GM18517 (cell line): ENCODE data around the gene GGA2.
A peak's percentile ranks its signal among the peaks of the same experiment; 100 is the strongest.
"Not testable (repeated sequence)": the region's sequence is repeated elsewhere in the genome, so short reads cannot be mapped to it uniquely, and the experiment has no call there.

ENCODE experiments used
- ATAC-seq: cut with Tn5 transposase; IDR thresholded peaks from one replicate; pipeline ENCODE4 v1.9.1; 2021; ENCODE audit warnings: mild to moderate bottlenecking, moderate library complexity; ENCODE audit not compliant: unreplicated experiment

Gene GGA2

GRCh38 chr16:23478566-23478965, 31.7 kb downstream of the GGA2 start:
- ATAC-seq, result no peak

- no peak for ATAC-seq
Measured at GRCh38 chr16:23476289-23476688, 34.0 kb downstream of the GGA2 start.

- ATAC-seq, result no peak
Measured at GRCh38 chr16:23469814-23470213, 40.5 kb downstream of the GGA2 start.

GRCh38 chr16:23466162-23466885, 44.0 kb downstream of the GGA2 start:
- no peak for ATAC-seq

- ATAC-seq, result no peak
Measured at GRCh38 chr16:23465179-23465578, 45.1 kb downstream of the GGA2 start.

GRCh38 chr16:23464196-23464595, 46.1 kb downstream of the GGA2 start:
- ATAC-seq, result no peak

GRCh38 chr16:23462994-23463393, 47.3 kb downstream of the GGA2 start:
- ATAC-seq, result not testable (repeated sequence)

GRCh38 chr16:23453338-23454052, 56.8 kb downstream of the GGA2 start:
- no peak for ATAC-seq

GRCh38 chr16:23452572-23453337, 57.5 kb downstream of the GGA2 start, which contains the start of gene COG7:
Gene COG7, minus strand, starts transcription at chr16:23453189. Its CDS starts 195 bp downstream, at chr16:23452994.
- peak; percentile 73 for ATAC-seq

- no peak for ATAC-seq
Measured at GRCh38 chr16:23452221-23452571, 58.1 kb downstream of the GGA2 start.

- ATAC-seq, result no peak
Measured at GRCh38 chr16:23448392-23448791, 61.9 kb downstream of the GGA2 start.

- not testable (repeated sequence) for ATAC-seq
Measured at GRCh38 chr16:23437542-23437941, 72.8 kb downstream of the GGA2 start.

- ATAC-seq, result no peak
Measured at GRCh38 chr16:23436951-23437350, 73.3 kb downstream of the GGA2 start.

- ATAC-seq, result no peak
Measured at GRCh38 chr16:23435500-23435899, 74.8 kb downstream of the GGA2 start.

GRCh38 chr16:23434380-23434779, 75.9 kb downstream of the GGA2 start:
- no peak for ATAC-seq

GRCh38 chr16:23433261-23433920, 76.9 kb downstream of the GGA2 start:
- no peak for ATAC-seq

GRCh38 chr16:23432176-23433128, 77.8 kb downstream of the GGA2 start:
- ATAC-seq, result no peak

GRCh38 chr16:23428351-23428750, 81.9 kb downstream of the GGA2 start:
- ATAC-seq, result no peak

GRCh38 chr16:23424292-23424958, 85.9 kb downstream of the GGA2 start:
- ATAC-seq, result no peak
